ENCODE results near the gene VGLL4. TPM values are rescaled to one million over a fixed set of nuclear protein-coding genes. Genes with fewer than 3 reads are reported as not detected.

Gene VGLL4
- total RNA-seq, 2 experiments from 2014 or later, result 54.4 to 60.2 TPM

GRCh38 chr3:11641316-11641682 lies 2.4 kb downstream of the VGLL4 start:
- Mint-ChIP-seq H3K4me3 (peak overlapping the region; percentile 94), H3K27ac (peak overlapping the region; percentile 97), H3K4me1 (ENCODE audit: low read depth) (peaks cover 53% of the 10 kb centered on the region), H3K36me3 (ENCODE audit: low read depth) (peaks cover 36% of the 10 kb centered on the region), H3K27me3 (no peaks in the 10 kb centered on the region), H3K9me3 (no peaks in the 10 kb centered on the region)
- intact Hi-C loops (cut with micrococcal nuclease), result loop anchor here (5.0 to 10.0 kb wide), 2 partner anchors 34 to 86 kb away; no protein-coding TSS in a partner anchor
- TF ChIP-seq, protein P1, sequence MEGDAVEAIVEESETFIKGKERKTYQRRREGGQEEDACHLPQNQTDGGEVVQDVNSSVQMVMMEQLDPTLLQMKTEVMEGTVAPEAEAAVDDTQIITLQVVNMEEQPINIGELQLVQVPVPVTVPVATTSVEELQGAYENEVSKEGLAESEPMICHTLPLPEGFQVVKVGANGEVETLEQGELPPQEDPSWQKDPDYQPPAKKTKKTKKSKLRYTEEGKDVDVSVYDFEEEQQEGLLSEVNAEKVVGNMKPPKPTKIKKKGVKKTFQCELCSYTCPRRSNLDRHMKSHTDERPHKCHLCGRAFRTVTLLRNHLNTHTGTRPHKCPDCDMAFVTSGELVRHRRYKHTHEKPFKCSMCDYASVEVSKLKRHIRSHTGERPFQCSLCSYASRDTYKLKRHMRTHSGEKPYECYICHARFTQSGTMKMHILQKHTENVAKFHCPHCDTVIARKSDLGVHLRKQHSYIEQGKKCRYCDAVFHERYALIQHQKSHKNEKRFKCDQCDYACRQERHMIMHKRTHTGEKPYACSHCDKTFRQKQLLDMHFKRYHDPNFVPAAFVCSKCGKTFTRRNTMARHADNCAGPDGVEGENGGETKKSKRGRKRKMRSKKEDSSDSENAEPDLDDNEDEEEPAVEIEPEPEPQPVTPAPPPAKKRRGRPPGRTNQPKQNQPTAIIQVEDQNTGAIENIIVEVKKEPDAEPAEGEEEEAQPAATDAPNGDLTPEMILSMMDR (IDR thresholded peaks at IDR 0.05), result no peak
- no peak for DNase-seq
- no peak for ATAC-seq
- CTCF ChIA-PET, result interaction anchor here (2.1 kb wide), 1 partner anchor 16 kb away, joined by 9 read pairs; no protein-coding TSS in a partner anchor
- POLR2A ChIA-PET, result interaction anchor here (1.1 to 1.2 kb wide), 2 partner anchors 15 to 85 kb away, joined by 3 to 5 read pairs; no protein-coding TSS in a partner anchor

DNA sequence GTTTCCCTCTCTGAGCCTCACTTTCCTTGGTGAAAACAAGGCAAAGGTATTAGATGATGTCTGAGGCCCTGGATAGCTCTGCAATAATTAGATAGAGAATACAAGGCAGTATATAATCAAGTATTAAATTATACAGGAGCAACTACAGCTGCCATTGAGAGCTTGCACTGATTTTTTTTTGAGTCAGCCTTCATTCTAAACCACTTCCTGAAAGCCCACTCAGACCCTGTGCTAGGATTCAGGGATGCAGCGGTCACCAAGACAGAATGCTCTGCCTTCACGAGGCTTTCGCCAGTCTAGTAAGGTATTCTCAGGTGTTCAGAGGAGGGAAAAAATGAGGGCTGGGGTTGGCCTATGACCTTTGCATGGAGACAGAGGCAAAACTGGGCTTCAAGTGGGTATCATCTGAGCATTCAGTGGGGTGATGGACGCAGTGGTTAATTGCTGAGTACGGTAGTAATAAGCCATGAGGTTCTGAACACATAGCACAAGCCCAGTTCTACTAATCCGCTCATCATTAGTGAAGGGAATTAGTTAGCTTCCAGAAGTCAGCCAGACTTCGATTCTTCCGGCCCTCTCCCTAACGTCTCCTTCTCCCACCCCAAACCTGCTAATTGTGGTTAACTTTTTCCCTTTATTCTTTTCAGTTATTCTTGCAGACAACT lies 3.6 kb downstream of the VGLL4 start:
- no peaks in the 10 kb centered on the region for H3K27me3 Mint-ChIP-seq
- peaks cover 64% of the 10 kb centered on the region for H3K4me1 Mint-ChIP-seq (ENCODE audit: low read depth)

DNA sequence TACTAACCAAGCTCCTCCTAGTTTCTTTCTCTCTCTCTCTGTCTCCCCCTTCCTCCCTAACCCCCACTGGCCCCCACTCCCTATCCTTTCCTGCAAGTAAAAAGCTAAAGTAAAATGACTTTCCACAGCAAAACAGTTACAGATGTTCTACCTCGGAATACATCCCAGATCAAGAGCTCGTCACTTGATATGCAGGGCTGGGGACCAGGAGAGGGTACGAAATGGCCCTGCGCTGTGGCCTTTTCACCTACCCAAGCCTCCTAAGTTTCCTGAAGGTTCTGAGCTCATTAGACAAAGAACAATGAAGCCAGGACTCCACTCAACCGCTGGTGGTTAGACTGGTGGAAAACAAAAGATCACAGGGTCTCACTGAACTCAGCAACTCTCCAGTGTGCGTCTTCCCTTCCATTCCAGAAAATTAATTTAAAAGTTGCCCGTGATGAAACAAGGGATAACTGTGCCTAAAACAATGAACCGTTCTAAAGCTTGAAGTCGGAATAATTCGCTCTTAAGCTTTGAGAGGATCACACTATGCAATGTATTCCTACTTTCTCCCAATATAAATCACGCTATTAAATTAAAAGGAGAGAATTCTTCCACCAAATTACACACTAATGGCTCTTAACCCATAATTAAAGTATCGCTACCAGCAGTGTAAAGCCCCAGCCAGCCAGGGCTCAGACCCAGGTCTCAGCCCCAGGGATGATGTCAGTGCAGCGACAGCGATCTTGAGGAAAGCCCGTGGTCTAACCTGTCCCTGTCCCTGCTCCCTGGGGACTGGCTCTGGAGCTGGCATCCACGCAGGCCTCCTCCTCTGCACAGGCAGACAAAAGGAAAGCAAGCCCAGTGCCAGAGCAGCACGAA lies 5.0 kb downstream of the VGLL4 start:
- Mint-ChIP-seq H3K4me1 (ENCODE audit: low read depth) (peaks cover 72% of the 10 kb centered on the region), H3K9me3 (no peaks in the 10 kb centered on the region), H3K27me3 (no peaks in the 10 kb centered on the region), H3K27ac (no peak overlapping the region), H3K4me3 (peak overlapping the region; percentile 29), H3K36me3 (ENCODE audit: low read depth) (peaks cover 41% of the 10 kb centered on the region)
- CTCF ChIA-PET, result interaction anchor here (0.7 to 1.5 kb wide), 6 partner anchors 12 to 656 kb away, joined by 3 to 5 read pairs (median 3); no protein-coding TSS in a partner anchor
- ATAC-seq (no peak), DNase-seq (no peak)
- intact Hi-C loops (cut with micrococcal nuclease), result loop anchor here (10.0 kb wide), 1 partner anchor 54 kb away; no protein-coding TSS in a partner anchor
- POLR2A ChIA-PET, result interaction anchor here (0.8 to 2.3 kb wide), 3 partner anchors 7 to 13 kb away, joined by 3 to 8 read pairs (median 5); no protein-coding TSS in a partner anchor
- TF ChIP-seq, protein P1 (IDR thresholded peaks at IDR 0.05), result no peak

More for the DNA sequence above, 3.6 kb downstream of the VGLL4 start:
- peak overlapping the region; percentile 94 for H3K4me3 Mint-ChIP-seq
- ChIA-PET CTCF (interaction anchor here (0.7 to 2.1 kb wide), 2 partner anchors 15 to 203 kb away, joined by 3 to 9 read pairs; no protein-coding TSS in a partner anchor), POLR2A (interaction anchor here (1.9 to 2.3 kb wide), 2 partner anchors 9 to 14 kb away, joined by 5 to 8 read pairs; no protein-coding TSS in a partner anchor)
- TF ChIP-seq, protein P1 (IDR thresholded peaks at IDR 0.05), result no peak
- peaks cover 36% of the 10 kb centered on the region for H3K36me3 Mint-ChIP-seq (ENCODE audit: low read depth)
- no peaks in the 10 kb centered on the region for H3K9me3 Mint-ChIP-seq
- H3K27ac Mint-ChIP-seq, result peak overlapping the region; percentile 97
- ATAC-seq, result no peak
- no peak for DNase-seq
- intact Hi-C loops (cut with micrococcal nuclease), result loop anchor here (5.0 to 10.0 kb wide), 2 partner anchors 33 to 85 kb away; no protein-coding TSS in a partner anchor

DNA sequence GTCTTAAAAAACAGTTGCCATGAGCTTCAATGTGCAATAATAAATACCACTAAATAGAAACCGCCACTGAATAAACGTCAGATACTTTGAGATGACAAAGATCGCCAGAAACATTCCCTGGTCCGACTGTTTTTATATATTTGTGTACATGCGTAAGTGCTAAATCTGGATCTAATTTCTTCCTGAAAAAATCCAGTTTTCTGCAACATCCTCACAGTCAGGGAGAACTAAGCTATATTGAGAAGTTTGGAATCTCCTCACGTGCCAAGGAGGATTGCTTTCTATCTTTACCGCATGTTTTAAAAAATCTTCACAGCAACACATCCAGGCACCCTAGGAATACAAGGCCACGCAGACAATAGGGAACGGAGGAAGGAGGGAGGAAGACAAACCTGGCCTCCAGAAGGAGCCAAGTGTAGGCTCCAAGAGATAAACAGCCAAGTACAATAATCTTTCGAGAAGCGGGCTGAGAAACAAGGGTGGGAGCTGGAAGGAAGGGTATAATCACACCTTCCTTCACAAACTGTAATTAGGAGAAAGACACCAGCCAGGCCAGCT lies 5.7 kb downstream of the VGLL4 start:
- DNase-seq (no peak), ATAC-seq (no peak)
- Mint-ChIP-seq H3K27ac (no peak overlapping the region), H3K4me1 (ENCODE audit: low read depth) (peaks cover 76% of the 10 kb centered on the region), H3K27me3 (no peaks in the 10 kb centered on the region), H3K9me3 (no peaks in the 10 kb centered on the region), H3K36me3 (ENCODE audit: low read depth) (peaks cover 37% of the 10 kb centered on the region), H3K4me3 (peak overlapping the region; percentile 14)
- POLR2A ChIA-PET, result interaction anchor here (0.8 kb wide), 1 partner anchor 12 kb away, joined by 3 read pairs; no protein-coding TSS in a partner anchor
- intact Hi-C loops (cut with micrococcal nuclease), result loop anchor here (10.0 kb wide), 1 partner anchor 53 kb away; no protein-coding TSS in a partner anchor
- CTCF ChIA-PET, result interaction anchor here (0.8 to 1.5 kb wide), 4 partner anchors 11 to 32 kb away, joined by 3 to 5 read pairs (median 3); no protein-coding TSS in a partner anchor
- TF ChIP-seq, protein P1 (IDR thresholded peaks at IDR 0.05), result no peak

All from activated CD8-positive, alpha-beta T cell treated with anti-CD3 and anti-CD28 coated beads for 36 hours (primary cell).